Ramos (cell line): ENCODE results near the gene CD74.

Experiments
- in situ Hi-C: fragments of 300-500 bp; cut with MboI; formaldehyde crosslinking; loops from one replicate; pipeline ENCODE4 v1.14.3; 2022; ENCODE audit warnings: low sequenced_read_pairs; ENCODE audit not compliant: unreplicated experiment

The CD74 gene

DNA sequence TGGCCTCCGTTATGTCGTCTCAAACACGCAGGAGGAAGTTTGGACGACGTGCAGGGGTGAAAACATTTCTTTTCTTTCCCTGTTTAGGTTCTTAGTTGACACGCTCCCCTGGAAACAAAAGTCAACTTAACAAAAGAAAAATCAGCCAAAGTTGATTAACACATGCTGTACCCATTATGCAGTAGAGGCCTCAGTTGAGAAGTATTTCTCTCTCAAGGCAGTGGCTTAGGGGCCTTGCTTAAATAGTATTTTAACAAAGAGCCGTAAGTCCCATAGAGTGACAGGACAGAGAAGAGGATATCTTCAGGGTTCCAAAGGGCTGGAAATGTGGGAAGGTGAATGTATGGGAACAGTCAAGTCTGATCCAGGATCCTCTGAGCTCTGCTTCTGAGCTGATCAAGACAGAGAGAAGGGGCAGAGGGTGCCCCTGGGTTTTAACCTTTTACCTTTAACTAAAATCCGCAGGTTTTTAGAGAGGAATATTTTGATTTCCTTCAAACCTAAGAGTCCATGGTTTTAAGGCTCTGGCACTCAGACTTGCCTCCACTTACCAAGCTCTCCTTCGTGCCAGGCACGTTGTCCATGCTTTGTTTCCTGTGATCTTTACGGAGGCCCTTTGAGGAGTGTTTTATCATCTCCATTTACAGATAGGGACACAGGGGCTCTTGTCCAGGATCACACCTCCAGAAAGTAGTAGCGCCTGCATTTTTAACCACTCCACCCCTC lies 629 bp upstream of the CD74 start:
- in situ Hi-C loops: no loop called here

DNA sequence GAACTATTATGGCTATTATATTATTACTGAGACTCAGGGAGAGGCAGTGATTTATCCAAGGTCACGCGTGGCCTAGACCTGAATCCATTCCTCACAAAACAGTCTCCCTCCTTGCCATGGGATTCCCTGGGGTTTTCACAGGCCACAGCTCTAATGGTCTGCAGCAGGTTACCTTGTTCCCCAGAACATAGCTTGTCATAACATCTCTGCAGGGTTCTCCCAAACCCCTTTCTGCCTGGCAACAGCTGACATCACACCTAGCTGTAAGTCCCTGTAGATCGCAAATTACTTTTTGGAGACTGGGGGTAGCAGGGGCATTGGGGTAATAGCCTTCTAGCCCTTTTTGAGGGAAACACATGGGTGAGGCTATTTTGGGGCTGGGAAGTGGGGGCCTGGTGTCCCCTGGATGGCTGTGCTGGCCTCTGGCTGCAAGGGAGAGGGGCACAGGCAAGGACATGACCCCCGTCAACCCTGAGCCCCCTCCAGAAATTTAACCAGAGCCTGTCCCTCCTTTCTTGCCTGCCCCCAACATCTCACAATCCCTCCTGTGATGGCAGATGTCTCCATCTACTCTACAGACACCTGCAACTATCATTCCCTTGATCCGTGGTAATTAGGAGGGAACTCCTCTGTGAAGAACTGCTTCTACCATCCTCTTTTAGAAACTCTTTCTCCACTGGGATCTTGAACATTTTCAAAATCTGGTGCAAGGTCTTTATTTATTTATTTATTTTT lies 1.3 kb downstream of the CD74 start:
- in situ Hi-C loops: no loop called here

DNA sequence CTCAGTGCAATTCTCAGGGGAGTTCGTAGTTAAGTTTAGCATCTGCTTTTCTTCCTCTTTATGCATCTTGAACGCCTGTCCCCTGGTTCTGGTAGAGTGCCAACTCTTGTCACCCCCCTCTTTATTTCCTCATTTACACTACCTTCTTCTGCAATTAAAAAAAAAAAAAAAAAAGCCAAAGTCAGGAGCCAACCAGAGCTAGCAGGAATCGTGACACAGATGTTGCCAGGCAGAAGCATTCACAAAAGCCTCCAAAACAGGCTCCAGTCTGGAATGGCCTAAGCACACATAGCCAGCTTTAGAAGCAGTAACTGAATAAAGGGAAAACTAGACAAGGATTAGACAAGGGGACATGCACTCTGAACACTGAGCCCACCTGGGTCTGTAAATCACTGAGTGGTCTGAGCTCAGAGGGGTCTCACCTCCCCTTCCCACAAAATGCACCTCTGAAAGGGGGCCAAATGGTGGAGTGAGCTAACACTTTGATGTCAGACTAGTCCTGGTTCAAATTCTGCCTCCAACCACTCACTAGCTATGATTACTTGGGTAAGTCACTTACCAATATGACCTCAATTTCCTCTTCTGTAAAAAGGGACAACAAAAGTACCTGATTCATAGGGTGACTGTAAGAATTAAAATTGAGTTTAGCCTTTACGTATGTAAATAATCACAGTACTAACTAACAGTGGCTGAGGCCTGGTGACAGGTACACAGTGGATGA lies 2.0 kb downstream of the CD74 start:
- in situ Hi-C loops: no loop called here

- in situ Hi-C loops: no loop called here
Observed at GRCh38 chr5:150409638-150410523, 2.8 kb downstream of the CD74 start.

GRCh38 chr5:150408231-150408943 lies 4.3 kb downstream of the CD74 start:
- in situ Hi-C loops: no loop called here

DNA sequence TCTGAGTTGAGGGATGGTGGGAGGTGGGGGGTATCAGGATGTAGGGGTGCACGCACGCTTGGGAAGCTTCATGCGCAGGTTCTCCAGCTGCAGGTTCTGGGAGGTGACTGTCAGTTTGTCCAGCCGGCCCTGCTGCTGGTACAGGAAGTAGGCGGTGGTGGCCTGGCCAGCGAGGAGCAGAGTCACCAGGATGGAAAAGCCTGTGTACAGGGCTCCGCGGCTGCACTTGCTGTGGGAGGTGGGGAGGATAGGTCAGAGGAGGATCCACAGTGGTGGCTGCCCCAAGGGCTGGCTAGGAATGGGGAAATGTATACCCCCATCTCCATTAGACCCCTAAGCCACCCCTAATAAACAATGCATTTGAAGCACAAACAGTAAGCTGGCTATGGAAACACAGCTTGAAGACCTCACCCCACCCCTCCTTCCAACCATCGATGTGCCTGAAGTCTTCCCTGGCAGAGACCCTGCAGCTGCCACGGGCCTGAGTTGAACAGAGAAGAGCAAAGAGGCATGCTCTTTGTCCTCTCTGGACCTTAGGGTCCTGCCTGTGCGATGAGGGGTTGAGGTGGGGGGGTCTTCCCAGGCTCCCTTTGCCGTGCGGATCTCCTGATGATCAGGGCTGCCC lies 5.5 kb downstream of the CD74 start:
- in situ Hi-C loops: no loop called here

- in situ Hi-C loops: no loop called here
Observed at GRCh38 chr5:150406723-150407095, 6.0 kb downstream of the CD74 start.

DNA sequence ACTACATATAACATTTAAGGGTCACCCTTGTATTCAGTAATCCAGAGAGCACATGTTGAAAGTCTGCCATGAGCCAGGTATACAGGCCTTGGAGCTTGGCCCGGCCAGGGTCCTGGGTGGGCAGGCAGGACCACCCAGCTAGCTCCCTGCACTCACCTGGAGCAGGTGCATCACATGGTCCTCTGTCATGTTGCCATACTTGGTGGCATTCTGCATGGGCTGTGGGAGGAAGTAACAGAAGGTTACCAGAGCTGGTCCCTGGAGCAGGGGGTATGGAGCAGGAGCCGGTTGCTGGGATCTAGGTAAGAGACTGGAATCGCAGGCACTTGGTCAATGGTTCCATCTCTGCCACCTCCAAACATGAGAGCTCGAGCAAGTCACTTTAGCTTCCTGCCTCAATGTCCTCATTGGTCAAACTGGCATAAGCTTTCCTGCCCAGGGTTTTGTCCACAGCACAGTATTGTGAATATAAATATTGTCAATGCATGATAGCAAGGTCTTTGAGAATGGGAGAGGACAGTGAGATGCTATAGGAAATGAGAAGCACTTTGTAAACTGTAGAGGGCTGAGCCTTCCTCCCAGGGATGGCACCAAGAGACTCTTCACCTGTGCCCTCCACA lies 6.5 kb downstream of the CD74 start:
- in situ Hi-C loops: no loop called here

DNA sequence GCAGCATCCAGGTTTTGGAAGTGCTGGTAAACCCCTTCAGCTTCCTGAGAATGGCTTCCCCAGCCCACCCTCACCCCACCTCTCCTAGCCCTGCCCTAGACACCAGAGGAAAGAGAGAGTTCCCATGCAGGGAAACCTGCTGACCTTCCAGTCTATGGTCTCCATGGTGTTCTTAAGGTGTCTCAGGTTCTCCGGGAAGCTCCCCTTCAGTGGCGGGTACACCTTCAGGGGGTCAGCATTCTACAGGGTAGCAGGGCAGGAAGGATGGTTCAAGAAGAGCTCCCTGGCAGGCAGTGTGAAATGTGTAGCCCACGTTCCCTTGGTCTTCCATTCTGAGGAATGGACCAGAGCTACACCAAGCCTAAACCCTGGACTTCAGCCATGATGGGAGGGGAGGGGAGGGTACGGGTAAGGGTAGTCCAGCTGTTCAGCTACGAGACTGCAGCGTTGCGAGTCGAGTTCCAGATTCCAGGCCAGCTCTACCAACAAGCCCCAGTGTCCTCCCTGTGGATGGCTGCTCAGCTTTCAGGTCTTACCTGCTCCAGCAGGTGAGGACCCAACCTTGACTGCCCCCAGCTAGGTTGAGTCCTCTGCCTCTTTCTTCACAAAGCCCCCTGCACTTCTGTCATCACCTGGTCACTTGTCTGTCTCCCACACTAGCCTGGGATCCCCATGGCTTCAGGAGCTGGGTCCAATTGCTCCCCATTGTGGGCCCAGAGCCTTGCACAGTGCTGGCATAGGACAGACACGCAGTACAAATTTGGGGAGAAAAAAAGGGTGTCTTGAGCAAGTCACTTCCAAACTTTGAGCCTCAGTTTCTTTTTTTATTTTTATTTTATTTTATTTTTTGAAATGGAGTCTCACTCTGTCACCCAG lies 7.5 kb downstream of the CD74 start:
- in situ Hi-C loops: no loop called here

DNA sequence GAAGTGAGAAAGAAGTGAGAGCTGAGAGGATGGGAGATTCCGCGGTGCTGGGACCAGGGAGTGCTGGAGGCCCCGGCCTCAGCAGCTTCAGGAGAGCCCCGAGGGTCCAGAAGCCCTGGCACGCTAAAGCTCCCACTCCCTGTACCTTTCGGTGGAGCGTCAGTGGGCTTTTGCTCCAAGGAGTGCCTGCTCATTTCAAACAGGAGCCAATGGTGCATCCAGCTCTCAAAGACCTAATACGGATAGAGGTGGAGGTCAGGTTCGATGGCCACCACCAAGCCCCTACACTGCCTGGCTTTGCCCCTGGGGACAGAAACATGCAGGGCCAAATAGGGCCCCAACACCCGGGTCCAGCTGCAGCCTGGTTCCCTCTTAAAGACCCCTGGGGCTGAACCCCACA lies 8.2 kb downstream of the CD74 start:
- in situ Hi-C loops: no loop called here

- in situ Hi-C loops: no loop called here
Observed at GRCh38 chr5:150404121-150404520, 8.6 kb downstream of the CD74 start.

- in situ Hi-C loops: no loop called here
Observed at GRCh38 chr5:150402901-150403342, 9.8 kb downstream of the CD74 start.

DNA sequence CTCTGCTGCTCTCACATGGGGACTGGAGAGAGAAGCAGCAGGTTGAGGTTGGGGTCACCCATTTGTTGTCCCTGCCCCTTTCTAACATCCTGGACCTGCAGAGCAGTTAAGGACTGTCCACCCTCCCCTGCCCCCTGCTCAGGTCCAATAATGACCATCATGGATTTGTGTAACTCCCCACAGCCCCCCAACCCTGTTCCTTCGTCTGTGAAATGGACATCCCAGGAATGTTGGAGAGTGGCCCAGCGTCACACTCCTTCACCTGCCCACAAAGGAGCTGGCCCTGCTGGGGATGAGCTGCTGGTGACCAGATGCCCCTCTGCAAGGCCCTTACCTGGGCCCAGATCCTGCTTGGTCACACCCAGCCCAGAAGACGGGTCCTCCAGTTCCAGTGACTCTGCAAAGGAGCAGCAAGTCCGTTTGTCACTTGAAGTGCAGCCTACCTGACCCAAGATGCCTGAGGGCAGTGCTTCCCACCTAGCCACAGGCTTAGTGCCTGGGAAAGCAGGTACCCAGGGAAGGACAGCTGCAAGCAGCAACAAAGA lies 10.4 kb downstream of the CD74 start:
- in situ Hi-C loops: no loop called here

DNA sequence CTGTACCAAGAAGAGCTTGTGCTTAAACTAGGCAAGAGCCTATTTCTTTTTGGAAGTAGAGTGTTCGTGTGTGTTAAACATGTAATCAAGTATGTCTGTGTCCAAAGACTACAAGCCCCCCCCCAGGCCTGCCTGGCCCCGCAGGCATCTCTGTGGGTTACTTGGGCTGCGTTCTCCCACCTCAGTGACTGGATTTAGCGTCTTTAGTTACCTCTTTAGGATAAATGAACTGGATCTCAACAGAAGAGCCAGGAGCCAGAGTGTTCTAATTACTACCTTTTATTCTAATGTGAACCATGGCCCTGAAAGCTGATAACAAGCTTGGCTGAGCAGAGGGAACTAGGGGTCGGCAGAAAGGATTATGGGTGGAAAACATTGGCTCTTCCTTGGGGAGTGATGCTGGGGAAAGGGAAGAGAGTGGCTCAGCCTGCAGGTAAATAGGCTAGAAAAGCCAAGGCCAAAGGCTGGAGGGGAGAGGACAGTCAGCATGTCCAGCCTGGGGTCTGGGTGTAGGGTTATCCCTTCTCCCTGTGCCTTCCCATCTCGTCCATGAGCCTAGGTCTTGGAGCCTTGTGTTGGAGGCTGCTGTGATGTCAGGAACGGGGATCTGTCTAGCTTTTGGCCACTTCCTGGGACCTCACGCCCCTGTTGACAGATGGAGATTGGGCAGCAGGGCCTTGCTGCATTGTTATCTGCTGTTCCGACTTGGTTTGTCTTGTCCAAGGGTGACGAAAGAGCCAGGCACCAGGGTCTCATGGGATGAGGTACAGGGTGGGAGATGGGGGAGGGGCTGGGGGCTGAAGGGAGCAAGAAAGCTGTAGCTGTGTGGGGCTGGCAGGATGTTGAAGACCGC lies 11.1 kb downstream of the CD74 start:
- in situ Hi-C loops: no loop called here

- in situ Hi-C loops: no loop called here
Observed at GRCh38 chr5:150401076-150401375, 11.7 kb downstream of the CD74 start.

- in situ Hi-C loops: no loop called here
Observed at GRCh38 chr5:150400316-150401075, 12.2 kb downstream of the CD74 start.
